Measurements from ENCODE around the gene CYP26C1. TPM values are rescaled to one million over a fixed set of nuclear protein-coding genes. Genes with fewer than 3 reads are reported as not detected.

The CYP26C1 gene
- total and polyA plus RNA-seq, 2 of the 13 experiments (the other 11 are each of a cell fraction or from before 2014, with no cell fraction given) = 0.02 TPM; not detected in 1

- TF ChIP-seq LRRFIP1 (CRISPR knock-in tag; conservative IDR thresholded peaks at IDR 0.05) = no peak
- 0 out of 2 replicates have a peak, but pooled peaks have one; percentile 17 for TF ChIP-seq HNF1B (CRISPR knock-in tag; IDR thresholded peaks at IDR 0.05)
Observed at GRCh38 chr10:93115661-93116383, 55.2 kb downstream of the CYP26C1 start (continued).

Other genes with a start within 250 kb of the CYP26C1 start
- gene EXOC6, start 212.3 kb upstream of the CYP26C1 start, total RNA-seq (2016; rRNA removed; fragmentation: Illumina TruSeq; extraction: Trizol) = 22.2 and 48.7 TPM in 2 replicates
- 29.2 and 49.6 TPM in 2 replicates for gene EXOC6, start 212.3 kb upstream of the CYP26C1 start, polyA plus RNA-seq (2011; rRNA removed)
- gene CYP26A1, start 13.1 kb downstream of the CYP26C1 start, total RNA-seq (2016; rRNA removed; fragmentation: Illumina TruSeq; extraction: Trizol) = not detected in 2 replicates
- gene CYP26A1, start 13.1 kb downstream of the CYP26C1 start, polyA plus RNA-seq (2011; rRNA removed) = 0.15 and 0.31 TPM in 2 replicates